A673 (cell line): ENCODE results near the gene RNF115. TPM values are rescaled to one million over a fixed set of nuclear protein-coding genes. Genes with fewer than 3 reads are reported as not detected.
"Not testable (repeated sequence)": the region's sequence is repeated elsewhere in the genome, so short reads cannot be mapped to it uniquely, and the experiment has no call there.

Source experiments
- BruUV-seq: library from RNA; stranded (reverse); fragments of 400-500 nt; replicated peaks from 2 replicates; lab custom pipeline; 2021; lab: Mats Ljungman, UMichigan
- CTCF ChIA-PET: fragments of 300-600 bp; sonication (Branson Sonifier 250); formaldehyde crosslinking; loops from one replicate; lab custom pipeline; 2022; ENCODE audit warnings: antibody characterized with exemption; lab: Charles Lee
- POLR2A ChIA-PET: fragments of 300-600 bp; sonication (Branson Sonifier 250); formaldehyde crosslinking; loops from one replicate; lab custom pipeline; 2022; ENCODE audit warnings: antibody characterized with exemption; ENCODE audit not compliant: low non-redundant PET; lab: Charles Lee
- DNase-seq: peaks from one replicate; pipeline ENCODE4 v3.0.0-alpha.2; 2015; ENCODE audit warnings: low spot score
- H3K27ac ChIP-seq: fragments of 200-600 bp; sonication (generic); 2 replicates; pipeline ENCODE4 v1.5.1; 2016; ENCODE audit warnings: mixed run types, low read depth, mild to moderate bottlenecking, mixed read lengths, antibody characterized with exemption, low read length; ENCODE audit not compliant: poor library complexity, severe bottlenecking
- H3K27me3 ChIP-seq: fragments of 200-600 bp; sonication (generic); replicated peaks from 2 replicates; pipeline ENCODE4 v1.6.1; 2017; ENCODE audit warnings: mixed run types, low read depth, mild to moderate bottlenecking, mixed read lengths, antibody characterized with exemption, low read length; ENCODE audit not compliant: insufficient read depth, poor library complexity
- H3K36me3 ChIP-seq: fragments of 200-600 bp; sonication (generic); 2 replicates; pipeline ENCODE4 v1.6.1; 2016; ENCODE audit warnings: mixed run types, mild to moderate bottlenecking, mixed read lengths, antibody characterized with exemption, low read length; ENCODE audit not compliant: insufficient read depth, poor library complexity, severe bottlenecking
- H3K4me1 ChIP-seq: fragments of 200-600 bp; sonication (generic); 2 replicates; pipeline ENCODE4 v1.6.1; 2017; ENCODE audit warnings: mixed run types, mild to moderate bottlenecking, mixed read lengths, antibody characterized with exemption, low read length; ENCODE audit not compliant: insufficient read depth, poor library complexity, severe bottlenecking
- H3K4me3 ChIP-seq: fragments of 200-600 bp; sonication (generic); 2 replicates; pipeline ENCODE4 v1.5.1; 2016; ENCODE audit warnings: low read depth, mixed run types, mild to moderate bottlenecking, mixed read lengths, low read length; ENCODE audit not compliant: poor library complexity, severe bottlenecking
- H3K9me3 ChIP-seq: fragments of 200-600 bp; sonication (generic); 2 replicates; pipeline ENCODE4 v1.6.1; 2016; ENCODE audit warnings: mixed run types, low read depth, mild to moderate bottlenecking, mixed read lengths, antibody characterized with exemption, low read length; ENCODE audit not compliant: poor library complexity, severe bottlenecking
- EZH2 ChIP-seq: fragments of 200-600 bp; sonication (generic); IDR thresholded peaks from 2 replicates; pipeline ENCODE4 v1.6.1; 2017; ENCODE audit warnings: borderline replicate concordance, low read depth, mild to moderate bottlenecking, mixed read lengths, antibody characterized with exemption, low read length; ENCODE audit not compliant: poor library complexity, severe bottlenecking
- intact Hi-C: fragments of 100-400 bp; cut with micrococcal nuclease; formaldehyde crosslinking; loops from one replicate; pipeline ENCODE4 v1.10.0; 2022; ENCODE audit not compliant: unreplicated experiment
- total RNA-seq: library from RNA; stranded (reverse); gene quantifications from 2 replicates; pipeline ENCODE4 v1.2.3, GENCODE V29; 2021
- TF ChIP-seq, protein P1 (sequence below): fragments of 300-800, 200-600 bp; sonication (generic); conservative IDR thresholded peaks from 2 replicates; pipeline ENCODE4 v1.5.1; 2017; ENCODE audit warnings: low read depth, mild to moderate bottlenecking, antibody characterized with exemption, low read length, moderate library complexity, mixed read lengths

The RNF115 gene
- total RNA-seq, 1 experiment from 2014 or later, result 18.0 TPM

DNA sequence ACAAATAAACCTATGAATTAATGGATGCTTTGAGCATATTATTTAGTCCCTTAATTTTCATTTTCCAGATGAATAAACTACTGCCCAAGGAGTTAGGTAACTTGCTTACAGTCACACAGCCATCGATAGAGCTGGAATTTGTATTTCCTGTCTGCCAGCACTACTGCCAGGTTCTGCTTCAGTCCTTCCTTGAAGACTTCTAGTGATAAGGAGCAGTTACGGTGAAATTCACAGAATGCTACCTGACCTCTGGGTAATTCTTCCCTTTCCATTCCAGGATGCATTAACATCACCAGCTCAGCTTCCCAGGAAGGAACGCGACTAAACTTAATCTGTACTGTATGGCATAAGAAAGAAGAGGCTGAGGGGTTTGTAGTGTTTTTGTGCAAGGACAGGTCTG is 93.4 kb downstream of the RNF115 start:
- DNase-seq, result no peak
- no TSS peak for BruUV-seq
- POLR2A ChIA-PET, result no interaction called here

DNA sequence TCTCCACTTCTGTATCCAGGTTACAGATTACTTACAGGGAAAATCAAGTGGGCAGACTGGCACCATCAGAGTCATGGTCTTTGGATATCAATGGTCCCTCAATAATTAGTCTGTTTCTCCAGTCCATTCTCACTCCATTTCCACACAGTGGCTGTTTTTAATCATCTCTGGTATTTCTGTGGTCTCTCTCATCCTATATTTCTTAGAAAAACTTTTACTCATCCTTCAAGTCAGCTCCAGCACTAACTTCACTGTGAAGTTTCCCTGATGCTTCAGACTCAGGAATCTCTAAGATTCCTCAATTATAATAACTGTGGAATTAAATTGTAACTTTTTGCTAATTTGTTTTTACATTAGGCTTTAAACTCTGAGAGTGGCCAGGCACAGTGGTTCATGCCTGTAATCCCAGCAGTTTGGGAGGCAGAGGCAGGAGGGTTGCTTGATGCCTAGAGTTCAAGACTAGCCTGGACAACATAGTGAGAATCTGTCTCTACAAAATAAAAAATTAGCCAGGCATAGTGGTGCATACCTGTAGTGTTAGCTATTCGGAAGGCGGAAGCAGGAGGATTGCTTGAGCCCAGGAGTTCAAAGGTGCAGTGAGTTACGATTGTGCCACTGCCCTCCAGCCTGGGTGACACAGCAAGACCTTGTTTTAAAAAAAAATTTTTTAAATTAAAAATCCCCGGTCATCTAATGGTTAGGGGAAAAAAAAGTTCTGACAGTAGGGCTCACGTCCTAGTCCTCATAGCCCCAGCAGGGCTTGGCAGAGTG is 94.0 kb downstream of the RNF115 start:
- Histone ChIP-seq H3K4me3 (no peak overlapping the region), H3K4me1 (no peaks in the 10 kb centered on the region), H3K36me3 (no peaks in the 10 kb centered on the region), H3K27me3 (no peaks in the 10 kb centered on the region), H3K27ac (no peak overlapping the region), H3K9me3 (no peaks in the 10 kb centered on the region)
- no TSS peak for BruUV-seq
- TF ChIP-seq, protein P1, sequence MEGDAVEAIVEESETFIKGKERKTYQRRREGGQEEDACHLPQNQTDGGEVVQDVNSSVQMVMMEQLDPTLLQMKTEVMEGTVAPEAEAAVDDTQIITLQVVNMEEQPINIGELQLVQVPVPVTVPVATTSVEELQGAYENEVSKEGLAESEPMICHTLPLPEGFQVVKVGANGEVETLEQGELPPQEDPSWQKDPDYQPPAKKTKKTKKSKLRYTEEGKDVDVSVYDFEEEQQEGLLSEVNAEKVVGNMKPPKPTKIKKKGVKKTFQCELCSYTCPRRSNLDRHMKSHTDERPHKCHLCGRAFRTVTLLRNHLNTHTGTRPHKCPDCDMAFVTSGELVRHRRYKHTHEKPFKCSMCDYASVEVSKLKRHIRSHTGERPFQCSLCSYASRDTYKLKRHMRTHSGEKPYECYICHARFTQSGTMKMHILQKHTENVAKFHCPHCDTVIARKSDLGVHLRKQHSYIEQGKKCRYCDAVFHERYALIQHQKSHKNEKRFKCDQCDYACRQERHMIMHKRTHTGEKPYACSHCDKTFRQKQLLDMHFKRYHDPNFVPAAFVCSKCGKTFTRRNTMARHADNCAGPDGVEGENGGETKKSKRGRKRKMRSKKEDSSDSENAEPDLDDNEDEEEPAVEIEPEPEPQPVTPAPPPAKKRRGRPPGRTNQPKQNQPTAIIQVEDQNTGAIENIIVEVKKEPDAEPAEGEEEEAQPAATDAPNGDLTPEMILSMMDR, result no peak
- TF ChIP-seq EZH2, result no peak
- intact Hi-C loops, result no loop called here
- ChIA-PET CTCF (no interaction called here), POLR2A (no interaction called here)
- no peak for DNase-seq

More for the DNA sequence above, 93.4 kb downstream of the RNF115 start:
- Histone ChIP-seq H3K9me3 (no peaks in the 10 kb centered on the region), H3K27me3 (no peaks in the 10 kb centered on the region), H3K36me3 (no peaks in the 10 kb centered on the region), H3K4me3 (no peak overlapping the region), H3K27ac (no peak overlapping the region), H3K4me1 (no peaks in the 10 kb centered on the region)
- TF ChIP-seq, protein P1, result no peak
- TF ChIP-seq EZH2, result no peak
- CTCF ChIA-PET, result no interaction called here
- intact Hi-C loops, result no loop called here

DNA sequence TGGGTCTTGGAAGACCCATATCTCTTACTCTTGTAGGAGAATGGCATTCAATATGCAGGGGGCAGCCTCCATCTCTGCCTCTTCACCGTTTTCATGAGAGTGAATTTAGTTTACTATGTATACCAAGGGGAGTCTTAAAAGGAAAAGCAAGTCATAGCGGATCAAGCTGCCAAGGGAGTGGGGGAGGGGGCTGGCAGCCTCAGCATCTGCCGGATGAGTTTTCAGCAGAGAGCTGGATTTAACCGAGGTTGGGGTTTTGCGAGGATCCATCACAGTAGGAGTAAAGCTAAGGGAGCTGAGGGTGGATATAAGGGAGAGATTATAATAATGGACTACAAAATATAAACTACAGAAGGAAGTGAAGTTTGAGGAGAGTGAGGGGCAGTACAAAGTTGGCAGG is 94.7 kb downstream of the RNF115 start:
- H3K9me3 ChIP-seq, result no peaks in the 10 kb centered on the region
- no TSS peak for BruUV-seq
- H3K27me3 ChIP-seq, result no peaks in the 10 kb centered on the region
- POLR2A ChIA-PET, result no interaction called here
- no peak for DNase-seq
- no peaks in the 10 kb centered on the region for H3K36me3 ChIP-seq
- H3K4me3 ChIP-seq, result no peak overlapping the region
- TF ChIP-seq EZH2, result no peak
- TF ChIP-seq, protein P1, result no peak
- CTCF ChIA-PET, result no interaction called here
- intact Hi-C loops, result no loop called here
- H3K27ac ChIP-seq, result no peak overlapping the region
- no peaks in the 10 kb centered on the region for H3K4me1 ChIP-seq

DNA sequence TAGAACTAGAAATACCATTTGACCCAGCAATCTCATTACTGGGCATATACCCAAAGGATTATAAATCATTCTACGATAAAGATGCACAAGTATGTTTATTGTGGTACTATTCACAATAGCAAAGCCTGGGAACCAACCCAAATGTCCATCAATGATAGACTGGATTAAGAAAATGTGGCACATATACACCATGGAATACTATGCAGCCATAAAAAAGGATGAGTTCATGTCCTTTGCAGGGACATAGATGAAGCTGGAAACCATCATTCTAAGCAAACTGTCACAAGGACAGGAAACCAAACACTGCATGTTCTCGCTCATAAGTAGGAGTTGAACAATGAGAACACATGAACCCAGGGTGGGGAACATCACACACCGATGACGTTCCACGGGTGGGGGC is 97.7 kb downstream of the RNF115 start:
- CTCF ChIA-PET, BruUV-seq, H3K4me3 ChIP-seq, H3K27me3 ChIP-seq, intact Hi-C loops, H3K27ac ChIP-seq, H3K9me3 ChIP-seq, H3K36me3 ChIP-seq, DNase-seq, POLR2A ChIA-PET, H3K4me1 ChIP-seq: not testable (repeated sequence)
